Activated CD8-positive, alpha-beta memory T cell treated with anti-CD3 and anti-CD28 coated beads, Interleukin-2, amount 50 U/mL, for 1 hour (primary cell): ENCODE measurements around the gene CCKAR.
"Not testable (repeated sequence)": the region's sequence is repeated elsewhere in the genome, so short reads cannot be mapped to it uniquely, and the experiment has no call there.

Source experiments
- DNase-seq: peaks from one replicate; pipeline ENCODE4 v3.0.0-alpha.2; 2020; ENCODE audit errors: extremely low read depth

Gene CCKAR, protein sequence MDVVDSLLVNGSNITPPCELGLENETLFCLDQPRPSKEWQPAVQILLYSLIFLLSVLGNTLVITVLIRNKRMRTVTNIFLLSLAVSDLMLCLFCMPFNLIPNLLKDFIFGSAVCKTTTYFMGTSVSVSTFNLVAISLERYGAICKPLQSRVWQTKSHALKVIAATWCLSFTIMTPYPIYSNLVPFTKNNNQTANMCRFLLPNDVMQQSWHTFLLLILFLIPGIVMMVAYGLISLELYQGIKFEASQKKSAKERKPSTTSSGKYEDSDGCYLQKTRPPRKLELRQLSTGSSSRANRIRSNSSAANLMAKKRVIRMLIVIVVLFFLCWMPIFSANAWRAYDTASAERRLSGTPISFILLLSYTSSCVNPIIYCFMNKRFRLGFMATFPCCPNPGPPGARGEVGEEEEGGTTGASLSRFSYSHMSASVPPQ

DNA sequence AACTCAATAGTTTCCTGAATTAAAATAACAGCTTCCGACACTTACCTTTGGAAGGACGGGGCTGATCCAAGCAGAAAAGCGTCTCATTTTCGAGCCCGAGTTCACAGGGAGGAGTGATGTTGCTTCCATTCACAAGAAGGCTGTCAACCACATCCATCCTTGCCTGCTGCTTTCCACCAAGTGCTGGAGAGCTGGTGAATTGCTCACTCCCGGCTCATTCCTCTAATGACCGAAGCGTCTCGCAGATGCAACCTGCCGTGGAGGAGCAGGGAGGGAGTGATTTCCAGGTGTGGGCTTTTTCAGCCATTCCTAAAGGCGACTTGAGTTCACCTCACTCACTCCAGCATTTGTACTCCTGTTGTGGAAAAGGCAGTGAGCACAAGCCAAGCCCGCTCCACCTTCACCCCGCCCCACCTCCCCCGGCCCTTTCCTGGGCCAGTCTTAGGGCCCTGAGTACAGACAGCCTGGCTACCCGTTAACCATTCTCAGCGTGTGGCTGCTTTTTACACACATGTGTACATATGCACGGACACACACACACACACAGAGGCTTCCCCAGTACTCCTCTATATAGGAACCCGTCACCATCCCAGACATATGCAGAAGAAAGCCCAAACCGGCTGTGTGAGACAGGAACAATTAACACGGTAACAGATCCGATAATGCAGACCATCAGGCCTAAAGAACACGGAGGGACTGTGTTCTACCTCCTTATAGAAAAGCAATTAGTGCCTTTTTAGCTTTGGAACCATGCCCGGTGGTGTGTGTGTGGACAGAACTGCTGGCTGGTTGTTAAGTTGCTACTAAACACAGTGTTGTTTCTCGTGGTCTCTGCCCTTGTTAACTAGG, at the start of gene CCKAR:
Gene CCKAR, minus strand, starts transcription at position 374 of the 849 bp plus-strand sequence. Its CDS starts 217 bp downstream, at position 157.
- DNase-seq = no peak

DNA sequence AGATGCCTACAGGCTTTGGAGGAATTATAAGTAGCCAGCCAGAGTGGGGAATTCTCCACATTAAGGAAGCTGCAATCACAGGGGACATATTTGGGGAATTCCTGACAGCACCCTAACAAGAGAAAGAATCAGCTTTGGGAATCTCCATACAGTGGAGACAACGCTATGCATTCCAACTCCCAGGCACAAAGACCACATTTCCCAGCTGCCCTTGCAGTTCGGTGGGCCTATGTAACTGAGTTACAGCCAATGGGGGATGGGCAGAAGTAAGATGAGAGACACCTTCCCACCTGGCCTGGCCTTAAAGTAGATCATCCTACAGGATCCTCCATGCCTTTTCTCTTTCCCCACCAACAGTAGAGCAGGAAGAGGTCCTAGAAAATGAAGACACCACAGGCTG, 43.4 kb upstream of the CCKAR start:
- no peak for DNase-seq

DNA sequence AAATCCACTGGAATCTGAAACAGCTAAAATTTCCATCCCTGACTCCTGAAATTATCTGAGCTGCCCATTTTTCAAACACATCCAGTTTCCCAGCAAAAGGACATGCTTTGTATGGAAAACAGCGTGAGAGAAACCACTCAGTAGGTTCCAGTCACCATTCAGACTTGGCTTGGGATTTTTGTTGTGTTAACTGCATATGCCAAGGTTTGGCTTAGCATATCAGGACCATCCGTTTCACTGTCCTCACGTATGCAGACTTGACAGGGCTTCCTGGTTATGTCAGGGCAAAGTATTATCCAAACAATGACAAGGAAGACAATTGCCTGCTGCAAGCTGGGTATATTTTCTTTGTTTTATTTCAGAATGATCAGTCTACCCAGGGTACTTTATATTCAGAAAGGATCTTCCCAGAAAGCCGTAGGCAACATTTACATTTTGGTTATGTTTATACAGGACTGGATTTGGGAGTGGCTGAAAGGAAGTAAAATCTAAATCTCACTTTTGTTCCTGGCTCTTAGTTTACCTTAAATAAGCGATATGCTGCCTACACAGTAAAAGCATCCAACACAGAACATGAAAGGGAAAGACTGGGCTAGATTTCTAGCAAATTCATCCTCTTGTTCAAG, 41.3 kb upstream of the CCKAR start:
- DNase-seq = no peak

DNA sequence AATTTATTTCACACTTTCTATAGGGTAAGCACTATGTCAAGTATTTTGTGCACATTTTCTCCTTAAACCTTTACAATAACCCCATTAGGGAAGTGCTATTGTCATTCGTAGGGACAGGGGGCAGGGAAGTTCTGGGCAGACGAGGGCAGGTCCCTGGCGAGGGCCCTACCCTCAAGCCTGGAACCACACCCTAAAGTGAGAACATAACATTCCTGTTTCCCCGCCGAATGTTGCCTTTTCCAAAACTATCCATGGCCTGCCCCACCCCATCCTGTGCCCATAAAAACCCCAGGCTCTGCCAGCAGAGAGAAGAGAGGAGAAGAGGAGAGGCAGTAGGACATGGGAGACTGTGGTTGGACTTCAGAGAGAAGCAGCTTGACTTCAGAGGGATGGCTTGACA, 39.8 kb upstream of the CCKAR start:
- DNase-seq = no peak

DNA sequence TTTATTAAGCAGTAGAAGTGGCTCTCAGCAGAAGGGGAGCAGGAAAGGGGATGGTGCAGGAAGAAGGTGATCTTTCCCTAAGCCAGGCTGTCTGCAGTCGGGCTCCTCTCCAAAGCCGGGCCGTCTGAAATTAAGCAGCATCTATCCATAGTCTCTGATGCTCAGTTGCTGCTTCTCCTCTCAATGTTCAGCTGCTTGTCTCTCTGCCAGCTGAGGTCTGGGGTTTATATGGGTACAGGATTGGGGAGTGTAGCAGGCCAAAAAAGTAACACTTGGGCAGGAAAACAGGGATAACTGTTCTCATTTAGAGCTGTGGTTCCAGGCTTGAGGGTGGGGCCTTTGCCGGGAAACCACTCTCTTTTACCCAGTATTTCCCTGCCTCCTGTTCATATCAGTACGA, 39.2 kb upstream of the CCKAR start:
- DNase-seq = no peak

DNA sequence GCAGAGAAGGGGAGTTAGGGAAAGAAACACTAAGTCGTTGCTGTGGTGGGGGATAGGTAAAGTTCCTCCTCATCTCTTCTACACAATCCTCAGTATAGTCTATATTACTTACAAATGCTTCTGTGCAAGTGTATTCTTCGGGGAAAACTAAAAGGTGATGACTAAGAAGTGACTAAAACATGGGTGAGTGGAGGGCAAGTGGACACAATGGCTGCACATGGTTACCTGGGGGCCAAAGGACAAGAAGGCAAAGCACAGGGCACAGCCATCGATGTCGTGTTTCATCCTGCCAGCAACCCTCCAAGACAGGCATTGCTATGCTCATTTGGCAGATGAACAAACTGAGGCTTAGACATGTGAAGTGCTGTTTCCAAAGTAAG, 35.5 kb upstream of the CCKAR start:
- no peak for DNase-seq

DNA sequence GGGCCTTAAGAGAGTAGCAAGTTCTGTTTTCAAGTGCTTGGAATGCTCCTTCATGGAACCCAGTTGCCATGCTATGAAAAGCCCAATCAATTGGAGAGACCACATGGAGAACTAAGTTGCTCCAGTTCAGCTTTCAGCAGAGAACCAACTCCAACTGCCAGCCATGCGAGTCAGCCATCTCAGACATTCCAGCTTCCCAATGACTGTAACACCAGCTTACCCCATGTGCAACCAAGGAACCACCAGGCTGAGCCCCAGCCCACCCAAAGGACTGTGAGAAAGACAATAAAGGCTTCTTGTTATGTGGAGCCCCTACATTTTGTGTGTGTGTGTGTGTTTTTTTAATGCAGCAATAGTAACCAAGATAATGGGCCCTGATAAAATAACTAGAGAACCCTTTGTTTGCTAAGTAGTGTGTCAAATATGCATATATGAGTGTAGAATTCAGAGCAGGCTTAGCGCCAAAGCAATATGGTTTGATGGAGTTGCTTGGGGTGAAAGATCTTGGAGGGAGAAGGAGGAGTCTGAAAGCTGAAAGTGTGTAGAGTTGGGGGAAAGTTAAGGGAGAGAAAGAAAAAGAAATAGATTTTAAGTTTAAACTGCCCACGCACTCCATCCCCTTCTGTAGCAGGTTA, 35.0 kb upstream of the CCKAR start:
- no peak for DNase-seq

DNA sequence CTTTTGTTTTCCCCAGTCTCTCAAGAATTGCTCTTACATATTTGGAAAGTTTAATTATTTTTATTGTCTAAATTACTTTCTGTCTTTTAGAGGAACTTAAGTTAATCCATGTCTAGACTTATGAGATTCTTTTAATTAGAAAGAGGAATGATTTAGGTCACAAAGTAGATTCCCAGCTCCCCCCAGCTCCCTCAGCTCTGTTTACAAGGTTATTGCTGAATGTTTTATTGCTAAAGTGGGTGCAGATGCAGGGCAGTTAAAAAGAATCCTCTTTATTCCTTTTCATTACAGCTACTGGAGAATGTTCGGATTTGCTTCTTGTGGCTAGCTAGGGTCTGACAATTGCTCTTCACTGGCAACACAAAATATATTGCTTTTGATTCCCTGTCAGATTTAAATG, 33.7 kb upstream of the CCKAR start:
- no peak for DNase-seq

DNA sequence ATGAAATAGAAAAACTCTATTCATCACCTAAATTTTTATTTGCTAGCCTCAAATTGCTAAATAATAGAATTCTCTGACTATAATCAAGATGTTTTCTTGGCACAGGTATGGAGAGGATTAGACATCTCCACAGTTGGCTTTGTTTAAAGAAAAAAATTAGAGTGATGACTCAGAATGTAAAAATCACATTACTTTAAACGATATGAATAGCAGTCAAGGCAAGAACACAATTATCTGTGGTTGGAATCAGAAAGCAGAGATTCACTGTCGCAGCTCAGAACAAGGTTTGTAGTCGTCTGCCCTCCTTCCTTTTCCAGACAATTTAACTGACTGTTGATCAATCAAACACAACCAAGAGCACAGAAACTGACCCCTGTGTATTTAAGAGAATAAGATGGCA, 32.2 kb upstream of the CCKAR start:
- no peak for DNase-seq

DNA sequence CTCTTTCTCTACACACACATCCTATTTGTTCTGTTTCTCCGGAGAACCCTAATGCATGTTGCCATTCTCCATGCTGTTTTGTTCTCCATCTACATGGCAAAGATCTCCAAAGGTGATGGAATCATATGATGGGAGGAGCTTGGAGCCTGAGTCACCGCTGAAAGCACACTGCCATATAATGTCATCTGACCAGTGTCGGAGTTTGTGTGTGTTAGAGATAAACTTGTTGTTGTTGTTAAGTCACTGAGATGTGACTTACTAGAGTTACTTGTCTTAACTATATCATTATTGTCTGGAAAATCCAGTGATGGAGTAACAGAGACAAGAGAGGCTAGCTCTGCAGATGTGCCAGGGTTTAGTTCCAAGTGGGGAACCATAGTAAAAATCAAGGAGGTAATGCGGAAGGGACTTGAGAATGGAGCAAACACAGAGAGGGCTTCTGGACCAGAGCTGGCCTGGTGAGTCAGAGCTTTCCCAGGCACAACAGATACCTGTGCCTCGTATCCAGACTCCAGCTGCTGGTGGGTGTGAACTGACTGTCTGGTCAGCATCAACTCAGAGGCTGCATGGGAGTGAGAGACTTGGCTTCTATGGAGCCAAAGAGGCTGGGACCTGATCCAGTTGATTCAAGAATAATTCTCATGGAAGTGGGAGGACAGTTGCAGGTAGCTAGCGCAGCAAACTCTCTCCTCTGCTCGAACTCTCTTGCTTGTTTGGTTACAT, 30.6 kb upstream of the CCKAR start:
- no peak for DNase-seq

DNA sequence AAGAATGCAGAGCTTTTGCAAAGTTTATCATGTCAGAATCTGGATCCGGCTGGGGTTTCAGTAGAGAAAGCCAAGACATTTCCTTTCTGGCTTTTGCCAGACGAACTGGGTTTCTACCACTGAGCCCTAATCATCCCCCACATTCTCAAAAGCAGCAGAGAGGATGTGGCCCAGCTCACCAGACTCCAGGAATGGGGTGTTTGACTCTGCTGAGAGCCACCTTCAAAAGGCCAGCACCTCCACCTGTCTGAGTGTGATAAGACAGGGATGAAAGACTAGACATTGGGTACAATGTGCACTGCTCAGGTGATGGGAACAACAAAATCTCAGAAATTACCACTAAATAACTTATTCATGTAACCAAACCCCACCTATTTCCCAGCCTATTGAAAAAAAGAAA, 25.7 kb upstream of the CCKAR start:
- DNase-seq = no peak

DNA sequence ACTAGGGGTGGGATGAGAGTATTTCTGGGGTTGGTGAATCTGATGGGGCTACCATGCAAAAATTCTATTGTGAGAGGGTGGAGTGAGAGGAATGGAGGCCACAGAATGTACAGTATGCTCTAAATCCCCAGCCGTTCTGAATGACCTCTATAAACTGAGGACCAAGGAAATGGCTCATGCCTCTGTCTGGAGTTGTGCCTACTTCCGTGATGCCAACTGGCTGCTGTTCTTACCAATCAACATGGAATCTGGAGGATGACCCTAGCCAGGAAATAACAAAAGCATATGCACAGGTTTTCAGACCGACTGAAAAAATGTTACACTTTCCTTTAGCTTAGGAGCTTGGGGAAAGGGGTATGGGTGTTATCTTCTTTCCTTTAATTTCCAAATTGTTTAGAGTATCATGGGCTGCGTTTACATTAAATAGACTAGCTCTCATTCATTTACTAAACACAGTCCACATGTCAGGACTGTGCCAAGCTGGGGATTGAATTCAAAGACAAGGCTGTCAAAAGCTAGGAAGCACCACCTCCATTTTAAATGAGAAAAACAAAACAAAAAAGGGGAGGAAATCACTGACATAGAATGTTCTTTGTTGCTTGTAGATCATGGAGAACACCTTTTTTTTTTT, 20.2 kb upstream of the CCKAR start:
- no peak for DNase-seq

DNA sequence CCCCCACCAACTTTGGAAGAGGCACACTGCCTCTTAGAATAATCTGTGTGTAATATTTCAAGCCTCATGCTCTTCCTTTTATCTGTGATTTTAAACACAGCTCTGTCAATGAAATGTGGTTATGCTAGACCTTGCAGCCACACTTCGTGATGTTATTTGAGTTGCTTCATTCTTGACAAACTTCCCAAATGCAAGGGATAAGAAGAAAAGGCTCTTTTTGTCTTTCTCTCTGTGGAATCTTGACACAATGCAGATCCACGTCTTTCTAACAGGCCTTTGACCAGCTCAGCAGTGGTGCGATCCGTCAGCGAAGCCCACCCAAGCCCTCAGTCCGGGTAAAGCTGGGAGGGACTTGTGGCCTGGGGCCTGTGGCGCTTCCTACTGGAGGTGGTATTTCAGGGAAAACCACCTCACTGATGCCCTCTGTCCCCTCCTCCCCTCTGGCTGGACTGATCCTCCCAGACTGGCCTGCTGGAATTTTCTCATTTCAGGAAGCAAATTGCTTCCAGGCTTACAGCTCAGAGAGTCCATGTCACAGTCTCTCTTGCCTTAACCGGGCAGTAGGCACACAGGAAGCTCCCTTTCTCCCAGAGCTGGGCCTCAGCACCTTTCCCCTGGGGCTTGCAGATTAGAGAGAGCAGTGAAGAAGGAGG, 19.5 kb upstream of the CCKAR start:
- no peak for DNase-seq

DNA sequence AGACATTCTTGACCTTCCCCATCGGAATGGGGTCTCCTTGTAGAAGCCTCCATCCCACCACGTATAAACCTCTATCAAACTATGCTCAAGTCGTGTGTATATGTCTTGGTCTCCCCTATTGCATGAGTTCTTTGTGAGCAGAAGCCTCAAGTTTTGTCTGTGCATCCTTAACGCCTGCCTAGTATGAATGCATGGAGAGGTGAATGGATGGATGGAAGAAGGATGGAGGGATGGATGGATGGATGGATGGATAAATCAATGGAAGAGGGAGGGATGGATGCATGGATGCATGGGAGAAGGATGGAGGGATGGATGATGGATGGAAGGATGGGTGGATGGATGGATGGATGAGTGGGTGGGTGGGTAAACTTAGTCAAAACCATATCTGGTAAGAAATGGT, 17.0 kb upstream of the CCKAR start:
- no peak for DNase-seq

DNA sequence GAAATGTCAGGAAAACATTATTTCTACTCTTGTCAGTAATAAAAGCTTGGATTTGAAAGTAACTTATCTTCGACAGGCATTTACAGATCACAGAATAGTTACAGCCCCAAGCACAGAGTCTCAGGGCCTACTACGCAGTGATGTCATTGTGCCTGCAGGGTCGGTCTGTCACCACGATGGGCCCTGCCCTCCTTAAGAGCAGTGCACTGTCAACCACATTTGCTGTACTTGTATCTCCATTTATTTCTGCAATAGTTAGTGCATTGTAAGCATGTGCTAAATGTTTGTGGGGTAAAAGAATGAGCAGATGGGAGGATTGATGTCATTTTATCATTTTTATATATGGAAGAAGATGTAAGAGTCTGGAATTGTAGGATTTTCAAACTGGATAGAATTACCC, 13.6 kb upstream of the CCKAR start:
- DNase-seq = no peak

DNA sequence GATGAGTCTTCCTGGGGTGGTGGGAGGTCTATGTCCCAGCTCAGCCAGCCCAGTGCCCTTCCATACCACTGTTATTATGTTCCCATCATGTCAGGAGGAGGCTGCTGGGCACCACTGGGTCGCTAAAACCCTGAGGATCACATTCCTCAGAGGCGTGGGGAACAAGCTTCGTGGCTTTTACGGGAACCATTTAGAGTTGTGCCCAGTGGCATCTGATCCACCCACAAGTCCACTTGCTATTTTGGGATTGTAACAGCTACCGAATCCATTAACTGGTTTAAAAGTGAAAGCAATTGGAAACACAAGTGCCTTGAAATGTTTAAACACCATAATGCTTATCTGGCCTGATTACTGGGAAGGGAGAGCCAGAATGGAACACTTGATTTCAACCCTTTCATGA, 13.1 kb upstream of the CCKAR start:
- DNase-seq = no peak

DNA sequence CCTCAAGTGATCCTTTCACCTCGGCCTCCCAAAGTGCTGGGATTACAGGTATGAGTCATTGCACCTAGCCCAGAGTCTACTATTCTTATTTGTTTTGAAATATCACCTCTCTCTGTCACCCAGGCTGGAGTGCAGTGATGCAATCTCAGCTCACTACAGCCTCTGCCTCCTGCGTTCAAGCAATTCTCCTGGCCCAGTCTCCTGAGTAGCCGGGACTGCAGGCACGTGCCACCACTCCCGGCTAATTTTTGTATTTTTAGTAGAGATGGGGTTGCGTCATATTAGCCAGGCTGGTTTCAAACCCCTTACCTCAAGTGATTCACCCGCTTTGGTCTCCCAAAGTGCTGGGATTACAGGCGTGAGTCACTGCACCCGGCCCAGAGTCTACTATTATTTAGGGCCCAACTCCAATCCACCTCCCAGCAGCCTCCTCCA, 10.3 kb upstream of the CCKAR start:
- not testable (repeated sequence) for DNase-seq

DNA sequence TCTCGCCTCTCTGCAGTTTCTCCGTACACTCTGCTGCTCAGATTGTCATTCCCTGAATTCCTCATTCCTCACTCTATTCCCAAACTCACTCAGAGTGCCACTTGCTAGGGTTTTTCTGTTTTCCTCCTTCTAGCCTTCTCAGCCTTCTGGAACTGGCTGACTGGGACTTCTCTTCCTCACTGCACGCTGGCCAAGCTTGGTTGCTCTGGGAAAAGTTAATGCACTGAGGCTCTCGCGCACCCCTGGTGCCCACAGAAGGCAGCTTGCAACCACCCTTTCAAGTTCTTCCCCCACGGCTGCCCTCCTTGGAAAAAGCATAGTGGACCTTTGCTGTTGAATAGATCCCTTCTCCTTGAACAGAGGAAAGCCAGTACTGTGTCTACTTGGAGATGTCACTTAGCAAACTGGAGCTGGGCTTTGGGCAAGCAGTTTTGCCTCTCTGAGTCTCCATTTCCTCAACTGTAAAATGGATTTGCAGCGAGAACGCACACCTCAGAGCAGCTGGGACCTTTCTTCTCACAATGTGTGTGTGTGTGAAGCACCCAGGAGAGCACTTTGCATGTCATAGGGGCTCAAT, 6.0 kb upstream of the CCKAR start:
- DNase-seq = no peak

DNA sequence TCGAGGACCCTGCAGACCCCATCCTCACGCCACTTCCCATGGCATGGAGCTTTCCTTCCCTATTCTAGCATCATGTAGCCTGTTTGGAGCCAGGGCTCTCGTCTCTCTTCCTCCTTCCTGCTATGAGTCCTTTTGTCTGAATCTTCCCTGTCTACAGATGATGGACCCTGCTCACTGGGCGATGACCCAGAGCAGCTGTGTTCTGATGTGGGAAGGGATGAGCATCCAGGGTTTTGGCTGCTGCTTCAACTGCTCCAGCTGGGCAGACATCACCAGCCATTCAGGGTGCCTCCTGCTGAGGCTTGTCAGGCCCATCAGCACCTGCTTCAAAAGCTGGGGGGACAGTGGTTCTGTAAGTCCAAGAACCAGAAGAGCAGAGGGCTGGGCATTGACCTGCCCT, 3.2 kb upstream of the CCKAR start:
- no peak for DNase-seq
